CD4-positive, alpha-beta memory T cell (primary cell): Measurements from ENCODE around the gene SRSF5. TPM values are rescaled to one million over a fixed set of nuclear protein-coding genes. Genes with fewer than 3 reads are reported as not detected.

Experiments
- CTCF ChIA-PET: fragments of 350-600 bp; sonication (Branson Sonifier 250); formaldehyde crosslinking; loops from one replicate; lab custom pipeline; 2021; ENCODE audit warnings: inconsistent platforms; ENCODE audit not compliant: partially characterized antibody; lab: Charles Lee
- POLR2A ChIA-PET: fragments of 350-600 bp; sonication (Branson Sonifier 250); formaldehyde crosslinking; loops from one replicate; lab custom pipeline; 2021; ENCODE audit not compliant: partially characterized antibody; lab: Charles Lee
- DNase-seq, 5 donors: peaks; one replicate each; pipeline versions ENCODE4 v3.0.0 to v3.0.0-alpha.2; 2020 to 2022; ENCODE audit warnings: mixed read lengths in 1 of 5
- H3K27ac ChIP-seq: one replicate; pipeline ENCODE4 v1.7.0; 2013; ENCODE audit warnings: low read depth, low read length
- H3K27me3 ChIP-seq: 2 replicates; pipeline ENCODE4 v1.7.0; 2013; ENCODE audit warnings: mild to moderate bottlenecking, low read length, moderate library complexity; ENCODE audit not compliant: insufficient read depth
- H3K36me3 ChIP-seq: 2 replicates; pipeline ENCODE4 v1.7.0; 2013; ENCODE audit warnings: mild to moderate bottlenecking, low read length, moderate library complexity; ENCODE audit not compliant: insufficient read depth
- H3K4me1 ChIP-seq: 2 replicates; pipeline ENCODE4 v1.7.0; 2013; ENCODE audit warnings: mild to moderate bottlenecking, low read length, moderate library complexity; ENCODE audit not compliant: insufficient read depth
- H3K4me3 ChIP-seq, 2 donors: one replicate each; pipeline ENCODE4 v1.7.0; 2013; ENCODE audit warnings: low read length in 2 of 2, mild to moderate bottlenecking in 1 of 2
- H3K9me3 ChIP-seq, 2 donors: one replicate each; pipeline ENCODE4 v1.7.0; 2013; ENCODE audit warnings: low read length in 2 of 2, control low read depth in 1 of 2; ENCODE audit not compliant: control insufficient read depth in 1 of 2
- H3K27ac Mint-ChIP-seq, 7 donors: one replicate each; pipeline ENCODE4 v1.8.0; 2020 to 2021; ENCODE audit warnings: mixed read lengths in 7 of 7, mild to moderate bottlenecking in 6 of 7, inconsistent platforms in 3 of 7, moderate library complexity in 3 of 7
- H3K27me3 Mint-ChIP-seq, 2 donors: one replicate each; pipeline ENCODE4 v1.8.0; 2020 to 2021; ENCODE audit warnings: mixed read lengths in 2 of 2
- H3K36me3 Mint-ChIP-seq, 2 donors: one replicate each; pipeline ENCODE4 v1.8.0; 2020 to 2021; ENCODE audit warnings: mixed read lengths in 2 of 2, inconsistent platforms in 1 of 2, mild to moderate bottlenecking in 1 of 2
- H3K4me1 Mint-ChIP-seq, 4 donors: one replicate each; pipeline ENCODE4 v1.8.0; 2020 to 2021; ENCODE audit warnings: mixed read lengths in 4 of 4, mild to moderate bottlenecking in 1 of 4
- H3K4me3 Mint-ChIP-seq, 8 donors: one replicate each; pipeline ENCODE4 v1.8.0; 2020 to 2021; ENCODE audit warnings: mixed read lengths in 8 of 8, mild to moderate bottlenecking in 7 of 8, moderate library complexity in 6 of 8, inconsistent platforms in 3 of 8
- H3K9me3 Mint-ChIP-seq, 8 donors: one replicate each; pipeline ENCODE4 v1.8.0; 2020 to 2021; ENCODE audit warnings: mixed read lengths in 8 of 8, mild to moderate bottlenecking in 5 of 8, inconsistent platforms in 3 of 8, moderate library complexity in 1 of 8
- intact Hi-C: fragments of 100-400 bp; cut with micrococcal nuclease; formaldehyde crosslinking; loops from one replicate; pipeline ENCODE4 v1.15.1; 2023
- polyA plus RNA-seq, 2 donors: library from polyadenylated mRNA; unstranded; fragments of 300-500 nt; fragmentation: Illumina TruSeq; gene quantifications; one replicate each; pipeline ENCODE4 v1.2.3, GENCODE V29; 2021
- total RNA-seq, 2 experiments: library from RNA; stranded (reverse); gene quantifications; one replicate each; pipeline ENCODE4 v1.2.3, GENCODE V29; 2021

The SRSF5 gene
- total and polyA plus RNA-seq, 4 experiments from 2014 or later: 920 to 1,159 (median 955) TPM

GRCh38 chr14:69786603-69787002, 19.7 kb downstream of the SRSF5 start:
- no peak overlapping the region for H3K4me3 ChIP-seq
- H3K27ac Mint-ChIP-seq: no peak overlapping the region
- H3K36me3 ChIP-seq: peaks cover 3% of the 10 kb centered on the region
- CTCF ChIA-PET: no interaction called here
- POLR2A ChIA-PET: no interaction called here
- H3K4me1 Mint-ChIP-seq: peaks cover 0 to 4% (median 3%) of the 10 kb centered on the region in 4 donors
- no peaks in the 10 kb centered on the region for H3K9me3 ChIP-seq
- no peaks in the 10 kb centered on the region for H3K9me3 Mint-ChIP-seq
- H3K27me3 Mint-ChIP-seq: no peaks in the 10 kb centered on the region
- H3K36me3 Mint-ChIP-seq: peaks cover 7 to 15% of the 10 kb centered on the region in 2 donors
- no peak overlapping the region for H3K4me3 Mint-ChIP-seq
- H3K27ac ChIP-seq: no peak overlapping the region
- no peaks in the 10 kb centered on the region for H3K4me1 ChIP-seq
- intact Hi-C loops: no loop called here
- no peak for DNase-seq
- no peaks in the 10 kb centered on the region for H3K27me3 ChIP-seq

- H3K4me3 Mint-ChIP-seq: no peak overlapping the region
- H3K4me1 ChIP-seq: no peaks in the 10 kb centered on the region
- H3K27ac Mint-ChIP-seq: no peak overlapping the region
- H3K36me3 Mint-ChIP-seq: peaks cover 4 to 12% of the 10 kb centered on the region in 2 donors
- no peaks in the 10 kb centered on the region for H3K4me1 Mint-ChIP-seq
- CTCF ChIA-PET: no interaction called here
- POLR2A ChIA-PET: no interaction called here
- intact Hi-C loops: no loop called here
- H3K36me3 ChIP-seq: no peaks in the 10 kb centered on the region
- DNase-seq: no peak
- no peaks in the 10 kb centered on the region for H3K27me3 ChIP-seq
- no peak overlapping the region for H3K4me3 ChIP-seq
- H3K27me3 Mint-ChIP-seq: no peaks in the 10 kb centered on the region
- H3K27ac ChIP-seq: no peak overlapping the region
- H3K9me3 Mint-ChIP-seq: no peaks in the 10 kb centered on the region
- no peaks in the 10 kb centered on the region for H3K9me3 ChIP-seq
Observed at GRCh38 chr14:69789118-69789640, 22.2 kb downstream of the SRSF5 start.

DNA sequence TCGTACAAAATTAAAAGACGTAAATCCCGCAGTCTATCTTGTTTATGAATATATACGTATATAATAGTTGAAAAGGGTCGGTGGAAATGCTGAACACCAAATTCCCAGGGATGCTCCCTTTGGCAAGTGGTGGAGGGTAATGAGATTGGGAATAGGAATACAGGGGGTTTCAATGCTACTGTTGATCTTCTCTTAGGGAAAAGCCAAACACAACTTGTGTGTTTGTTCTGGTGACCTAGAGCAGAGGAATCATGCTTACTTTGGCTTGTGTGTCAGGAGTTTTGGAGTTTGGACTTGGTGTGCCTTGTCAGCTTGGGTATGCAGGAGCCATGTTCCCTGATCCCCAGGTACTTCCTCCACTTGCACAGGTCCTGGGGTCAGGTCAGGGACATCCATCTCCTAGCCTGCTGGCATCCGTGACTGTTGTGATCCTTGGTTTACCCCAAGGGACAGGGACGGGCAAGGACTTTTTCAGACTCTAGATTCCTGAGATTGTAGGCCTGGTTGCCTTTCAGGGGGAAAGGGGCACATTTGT, 26.0 kb downstream of the SRSF5 start:
- Mint-ChIP-seq H3K4me1 (no peaks in the 10 kb centered on the region), H3K27me3 (no peaks in the 10 kb centered on the region), H3K27ac (no peak overlapping the region), H3K4me3 (no peak overlapping the region), H3K36me3 (peaks cover 0 to 4% of the 10 kb centered on the region in 2 donors), H3K9me3 (no peaks in the 10 kb centered on the region)
- no peak for DNase-seq
- Histone ChIP-seq H3K4me1 (no peaks in the 10 kb centered on the region), H3K9me3 (no peaks in the 10 kb centered on the region), H3K27me3 (no peaks in the 10 kb centered on the region), H3K27ac (no peak overlapping the region), H3K36me3 (no peaks in the 10 kb centered on the region), H3K4me3 (no peak overlapping the region)
- intact Hi-C loops: no loop called here
- ChIA-PET CTCF (no interaction called here), POLR2A (interaction anchor here (1.4 kb wide), 1 partner anchor 26 kb away, joined by 3 read pairs; no protein-coding TSS in a partner anchor)

DNA sequence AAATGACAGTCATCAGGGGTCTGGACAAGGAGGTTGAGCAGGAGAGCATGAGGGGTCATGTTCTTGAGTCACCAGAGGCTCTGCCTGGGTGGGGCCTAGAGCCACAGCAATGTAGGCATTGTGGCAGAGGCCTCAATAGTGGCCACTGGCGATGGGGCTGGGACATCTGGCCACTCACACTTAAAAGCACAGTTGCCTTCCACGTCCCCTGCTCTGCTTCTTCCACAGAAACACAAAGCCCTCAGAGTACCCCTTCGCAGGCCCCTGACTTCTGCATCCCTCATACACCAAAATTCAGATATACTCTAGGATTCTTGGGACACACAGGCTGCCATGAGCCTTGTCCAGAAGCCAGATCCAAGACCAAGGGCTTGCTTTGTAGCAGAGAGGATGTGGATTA, 27.8 kb downstream of the SRSF5 start:
- H3K4me3 Mint-ChIP-seq: no peak overlapping the region
- H3K9me3 Mint-ChIP-seq: no peaks in the 10 kb centered on the region
- no peaks in the 10 kb centered on the region for H3K4me1 Mint-ChIP-seq
- no peaks in the 10 kb centered on the region for H3K4me1 ChIP-seq
- no peaks in the 10 kb centered on the region for H3K27me3 ChIP-seq
- ChIA-PET CTCF (no interaction called here), POLR2A (no interaction called here)
- H3K27ac ChIP-seq: no peak overlapping the region
- peaks cover 0 to 4% of the 10 kb centered on the region in 2 donors for H3K36me3 Mint-ChIP-seq
- H3K4me3 ChIP-seq: no peak overlapping the region
- DNase-seq: no peak
- H3K27ac Mint-ChIP-seq: no peak overlapping the region
- H3K36me3 ChIP-seq: no peaks in the 10 kb centered on the region
- H3K27me3 Mint-ChIP-seq: peaks cover 0 to 3% of the 10 kb centered on the region in 2 donors
- intact Hi-C loops: no loop called here
- H3K9me3 ChIP-seq: no peaks in the 10 kb centered on the region

- Histone ChIP-seq H3K27ac (no peak overlapping the region), H3K9me3 (no peaks in the 10 kb centered on the region), H3K4me1 (no peaks in the 10 kb centered on the region), H3K36me3 (no peaks in the 10 kb centered on the region), H3K4me3 (no peak overlapping the region), H3K27me3 (no peaks in the 10 kb centered on the region)
- Mint-ChIP-seq H3K27ac (no peak overlapping the region), H3K9me3 (no peaks in the 10 kb centered on the region), H3K4me1 (no peaks in the 10 kb centered on the region), H3K4me3 (no peak overlapping the region), H3K27me3 (peaks cover 1 to 3% of the 10 kb centered on the region in 2 donors), H3K36me3 (peaks cover 0 to 6% of the 10 kb centered on the region in 2 donors)
- CTCF ChIA-PET: no interaction called here
- no peak for DNase-seq
- POLR2A ChIA-PET: no interaction called here
- intact Hi-C loops: no loop called here
Observed at GRCh38 chr14:69795691-69796090, 28.7 kb downstream of the SRSF5 start.

DNA sequence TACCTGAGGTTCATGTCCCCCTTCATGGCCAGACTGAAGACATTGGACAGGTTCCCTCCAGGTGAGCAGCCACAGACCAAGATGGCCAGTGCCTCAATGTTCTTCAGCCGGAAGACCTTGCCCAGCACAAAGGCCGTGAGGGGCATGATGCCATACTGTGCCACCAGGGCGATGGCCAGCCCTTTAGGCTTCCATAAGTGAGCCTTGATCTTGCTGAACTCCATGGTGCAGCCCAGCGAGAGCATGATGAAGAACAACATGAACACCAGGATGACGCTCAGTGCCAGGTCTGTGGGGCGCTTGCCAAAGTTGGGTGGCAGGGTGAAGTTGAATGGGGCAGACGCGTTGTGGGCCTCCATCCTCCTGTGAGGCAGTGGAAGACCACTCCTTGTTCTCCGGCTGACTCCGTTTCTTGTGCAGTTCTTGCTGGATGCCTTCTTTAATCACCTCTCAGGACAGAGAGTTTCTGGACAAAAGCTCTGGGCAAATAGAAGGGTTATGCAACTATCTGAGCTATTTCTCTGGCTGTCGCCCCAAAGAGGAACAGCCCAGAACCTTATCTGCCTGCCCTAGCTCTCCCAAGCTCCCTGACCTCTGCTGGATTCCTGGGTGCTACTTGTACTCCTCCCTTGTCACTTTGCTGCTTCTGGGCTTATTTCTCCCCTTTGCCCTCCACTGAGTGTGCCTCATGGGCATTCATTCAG, 30.0 kb downstream of the SRSF5 start, which contains the start of gene SLC10A1:
TSS of gene SLC10A1 (minus strand) at position 445 of the 704 bp plus-strand sequence. CDS start at position 359, 86 bp downstream.
- no peak within 1 kb of the TSS for H3K27ac Mint-ChIP-seq
- CTCF ChIA-PET: no interaction called here
- DNase-seq: no peak
- no peak within 1 kb of the TSS for H3K4me3 Mint-ChIP-seq
- H3K4me1 ChIP-seq: no peaks in the 10 kb centered on the region
- H3K9me3 Mint-ChIP-seq: no peaks in the 10 kb centered on the region
- POLR2A ChIA-PET: no interaction called here
- no peak within 1 kb of the TSS for H3K4me3 ChIP-seq
- H3K27me3 ChIP-seq: no peaks in the 10 kb centered on the region
- peaks cover 0 to 8% of the 10 kb centered on the region in 2 donors for H3K36me3 Mint-ChIP-seq
- peaks cover 1 to 3% of the 10 kb centered on the region in 2 donors for H3K27me3 Mint-ChIP-seq
- no peaks in the 10 kb centered on the region for H3K9me3 ChIP-seq
- no peak within 1 kb of the TSS for H3K27ac ChIP-seq
- H3K36me3 ChIP-seq: no peaks in the 10 kb centered on the region
- no peaks in the 10 kb centered on the region for H3K4me1 Mint-ChIP-seq
- intact Hi-C loops: no loop called here

DNA sequence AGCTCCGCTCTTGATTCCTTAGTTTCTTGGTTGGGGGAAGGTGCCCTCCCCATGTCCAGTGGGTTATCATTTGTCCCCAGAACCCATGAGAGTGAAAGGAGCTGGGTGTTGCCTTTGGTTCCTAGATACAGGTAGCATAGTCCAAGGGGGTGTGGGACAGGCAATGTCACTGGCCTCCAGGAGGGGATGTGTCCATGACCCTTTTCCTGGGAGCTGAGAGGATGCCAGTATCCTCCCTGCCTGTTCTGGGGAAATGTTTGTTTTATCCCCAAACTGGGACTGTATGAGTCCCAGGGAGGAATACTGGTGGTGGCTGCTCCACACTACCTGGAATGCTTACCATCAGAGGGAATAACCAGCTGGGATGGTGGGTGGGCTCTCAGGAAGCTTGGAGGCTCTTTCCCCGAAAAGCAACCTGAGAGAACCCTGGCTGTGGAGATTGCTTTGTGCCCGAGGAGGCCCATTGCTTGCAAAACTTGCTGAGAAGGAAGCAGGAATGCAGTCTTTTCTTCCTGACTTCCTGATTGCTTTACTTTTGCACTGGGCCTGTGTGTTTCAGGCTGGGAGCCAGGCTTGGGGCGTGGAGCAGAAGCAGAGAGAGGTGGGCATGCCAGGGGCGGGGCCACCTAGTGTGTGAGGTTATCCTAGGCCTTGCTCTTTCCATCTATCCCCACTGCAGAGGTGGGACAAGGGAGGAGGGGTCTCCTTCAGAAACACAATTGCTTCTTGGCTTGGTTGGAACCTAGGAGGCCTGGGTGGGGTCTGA, 30.8 kb downstream of the SRSF5 start:
- H3K9me3 Mint-ChIP-seq: no peaks in the 10 kb centered on the region
- no peaks in the 10 kb centered on the region for H3K4me1 Mint-ChIP-seq
- H3K27ac Mint-ChIP-seq: no peak overlapping the region

More for the DNA sequence above, 30.8 kb downstream of the SRSF5 start:
- H3K27ac ChIP-seq: no peak overlapping the region
- peaks cover 0 to 8% of the 10 kb centered on the region in 2 donors for H3K36me3 Mint-ChIP-seq
- H3K4me1 ChIP-seq: no peaks in the 10 kb centered on the region
- no peaks in the 10 kb centered on the region for H3K36me3 ChIP-seq
- CTCF ChIA-PET: no interaction called here
- H3K27me3 Mint-ChIP-seq: peaks cover 1 to 3% of the 10 kb centered on the region in 2 donors
- intact Hi-C loops: no loop called here
- no peak overlapping the region for H3K4me3 ChIP-seq
- POLR2A ChIA-PET: no interaction called here
- DNase-seq: no peak
- H3K4me3 Mint-ChIP-seq: no peak overlapping the region
- H3K9me3 ChIP-seq: no peaks in the 10 kb centered on the region
- no peaks in the 10 kb centered on the region for H3K27me3 ChIP-seq
